ENCODE measurements around the gene UGT1A7.
"Not testable (repeated sequence)": the region's sequence is repeated elsewhere in the genome, so short reads cannot be mapped to it uniquely, and the experiment has no call there.

Gene UGT1A7

GRCh38 chr2:233684640-233685039, 2.9 kb downstream of the UGT1A7 start:
- no peak for DNase-seq

DNA sequence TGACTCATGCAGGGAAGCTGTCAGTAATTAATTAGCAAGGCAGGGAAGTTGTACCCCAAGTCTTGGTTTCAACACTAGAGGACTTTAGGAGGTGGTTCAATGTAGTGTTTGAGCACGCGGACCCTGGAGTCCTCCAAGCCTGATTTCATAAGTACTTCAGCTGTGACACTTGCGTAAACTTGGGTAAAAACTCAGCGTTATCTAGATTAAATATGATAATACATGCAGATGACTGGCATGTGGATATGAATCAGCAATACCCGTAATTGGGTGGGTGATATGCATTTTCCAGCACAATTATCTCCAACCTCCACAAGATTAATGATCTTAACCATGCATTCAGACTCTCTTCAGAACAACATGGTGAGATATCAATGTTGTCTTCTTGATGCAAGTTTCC, 5.2 kb downstream of the UGT1A7 start:
- no peak for DNase-seq

DNA sequence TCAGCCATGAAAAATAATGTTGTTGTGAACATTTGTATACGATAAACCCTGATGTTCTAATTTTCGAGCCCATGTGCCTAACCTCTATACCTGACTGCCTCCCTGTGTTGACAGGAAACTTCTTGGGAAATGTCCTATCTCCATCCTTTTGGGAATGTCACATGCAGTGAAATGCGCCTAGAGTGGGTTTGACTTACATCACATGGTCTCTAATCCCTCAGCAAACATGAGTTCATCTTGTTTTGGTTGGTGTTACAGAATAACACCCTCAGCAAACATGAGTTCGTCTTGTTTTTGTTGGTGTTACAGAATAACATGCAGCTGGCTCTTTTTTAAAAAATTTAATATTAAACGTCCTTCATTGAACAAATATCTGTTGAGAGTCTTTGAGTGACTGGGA, 6.6 kb downstream of the UGT1A7 start:
- DNase-seq = no peak

DNA sequence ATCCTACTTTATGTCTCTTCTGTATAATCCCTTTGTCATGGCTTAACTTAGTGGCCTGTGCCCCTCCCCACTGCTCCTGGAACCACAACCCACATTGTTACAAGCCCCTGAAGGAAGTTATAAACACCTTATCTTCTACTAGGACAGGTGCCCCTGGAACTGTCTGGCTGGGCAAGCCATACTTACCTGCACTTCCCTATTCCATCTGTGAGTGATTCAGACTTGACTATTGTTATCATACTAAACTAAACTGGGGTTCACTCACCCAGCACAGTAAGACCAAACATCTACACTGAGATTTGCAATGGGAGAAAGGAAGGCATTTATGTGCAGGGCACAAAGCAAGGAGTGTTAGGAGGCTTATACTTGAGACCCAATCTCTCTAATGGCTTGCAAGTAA, 7.3 kb downstream of the UGT1A7 start:
- DNase-seq = no peak

DNA sequence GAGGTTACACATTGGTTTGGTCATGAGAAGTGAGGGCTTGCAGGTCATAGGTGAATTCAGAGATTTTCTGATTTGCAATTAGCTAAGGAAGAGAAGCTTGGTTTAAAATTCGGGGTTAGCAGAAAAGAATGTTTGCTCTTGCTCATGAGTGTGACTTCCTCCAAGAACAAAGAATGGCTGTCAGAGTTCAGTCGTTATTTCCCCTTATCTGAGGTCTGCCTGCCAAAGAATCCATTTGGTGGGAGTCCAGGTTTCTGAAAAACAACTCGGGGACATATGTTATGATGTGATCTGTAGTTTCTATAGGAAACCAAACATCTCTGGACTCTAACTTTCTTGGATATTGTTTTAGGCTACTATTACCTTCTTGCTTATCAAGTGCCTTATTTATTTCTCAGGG, 7.8 kb downstream of the UGT1A7 start:
- DNase-seq = no peak

DNA sequence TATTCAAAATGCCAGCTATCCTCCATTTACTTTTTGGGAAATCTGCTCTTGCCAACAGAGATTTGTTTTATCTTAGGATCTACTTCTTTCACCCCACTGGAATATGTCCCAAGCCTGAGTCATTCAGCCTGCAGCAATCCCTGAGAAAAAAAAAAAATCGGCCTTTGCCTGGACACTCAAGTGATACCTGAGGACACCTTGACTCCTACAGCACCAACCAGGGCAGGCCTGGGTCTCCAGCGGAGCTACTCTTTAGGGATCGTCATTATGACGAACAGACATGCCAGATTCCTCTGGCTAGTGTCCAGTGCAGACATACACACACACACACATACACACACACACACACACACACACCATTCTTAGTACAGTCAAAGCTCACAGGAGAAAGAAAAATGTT, 8.7 kb downstream of the UGT1A7 start:
- no peak for DNase-seq

- no peak for DNase-seq
Observed at GRCh38 chr2:233691443-233692433, 10.0 kb downstream of the UGT1A7 start.

GRCh38 chr2:233692648-233693047, 10.9 kb downstream of the UGT1A7 start, which contains the start of gene UGT1A6:
Gene UGT1A6, plus strand, starts transcription at chr2:233692890. Its CDS starts 115 bp downstream, at chr2:233693005.
- no peak for DNase-seq

DNA sequence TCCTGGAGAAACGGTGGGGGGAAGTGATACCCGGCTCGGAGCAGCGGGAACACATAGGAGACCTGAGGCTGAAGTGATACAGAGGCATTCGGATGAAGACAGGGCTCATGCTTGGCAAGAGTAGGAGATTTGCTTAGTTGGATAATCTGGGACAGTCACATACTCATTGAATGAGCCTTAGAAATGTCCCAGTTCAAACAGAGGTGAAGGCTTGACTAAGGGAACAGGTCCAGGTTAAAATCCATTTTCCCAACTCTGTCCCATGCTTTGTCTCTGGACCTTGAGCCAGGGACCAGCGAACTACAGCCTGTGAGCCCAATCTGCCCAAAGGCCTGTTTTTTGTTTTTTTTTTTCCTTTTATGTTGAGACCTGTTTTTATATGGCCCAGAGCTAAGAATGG, 12.3 kb downstream of the UGT1A7 start:
- no peak for DNase-seq

DNA sequence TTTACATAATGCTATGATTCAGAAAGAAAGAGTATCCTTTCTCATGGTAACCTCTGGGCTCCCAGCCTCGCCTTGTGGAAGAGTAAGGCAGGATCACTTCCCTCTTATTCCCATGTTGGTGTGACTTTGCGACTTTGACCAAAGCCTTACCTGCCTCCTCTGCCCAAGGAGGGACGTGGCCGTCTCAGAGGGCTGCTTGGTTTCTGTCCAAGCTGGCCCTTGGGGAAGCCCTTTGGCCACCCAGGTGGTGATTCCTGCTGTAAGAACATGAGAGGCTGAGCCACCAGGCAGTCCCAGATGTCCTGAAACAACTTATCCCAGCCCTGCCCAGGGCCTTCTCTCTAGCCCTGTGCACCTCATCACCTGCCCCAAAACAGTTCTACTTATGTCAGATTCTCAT, 17.0 kb downstream of the UGT1A7 start:
- DNase-seq = no peak

GRCh38 chr2:233699424-233700027, 17.8 kb downstream of the UGT1A7 start:
- no peak for DNase-seq

DNA sequence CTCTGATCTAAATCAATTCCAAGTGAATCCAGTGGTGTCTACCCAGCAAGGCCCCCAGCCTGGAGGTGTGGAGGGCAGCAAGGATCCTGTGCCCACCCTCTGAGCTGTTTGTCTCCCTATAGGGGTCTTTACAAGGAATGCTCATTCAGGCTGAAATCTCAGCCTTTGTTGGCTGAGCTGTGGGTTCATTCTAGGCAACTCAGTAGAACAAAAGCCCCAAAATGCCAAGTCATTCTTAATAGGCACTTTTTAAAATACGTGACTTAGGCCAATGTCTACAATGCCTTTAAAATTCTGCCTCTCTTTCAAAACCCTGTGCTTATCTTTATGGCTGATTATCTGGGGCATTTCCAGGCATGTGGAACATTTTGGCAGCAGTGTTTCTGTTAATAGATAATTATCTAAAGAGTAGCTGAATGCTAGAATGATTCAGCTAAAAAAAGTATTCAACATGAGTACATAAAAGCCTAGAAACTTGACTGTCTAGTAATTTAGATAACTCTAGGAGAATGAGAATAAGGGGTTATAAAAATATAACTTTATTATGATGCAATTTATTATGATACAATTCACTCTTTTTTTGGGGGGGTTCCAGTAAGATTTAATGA, 18.4 kb downstream of the UGT1A7 start:
- DNase-seq = no peak

- not testable (repeated sequence) for DNase-seq
Observed at GRCh38 chr2:233700842-233701241, 19.1 kb downstream of the UGT1A7 start.

DNA sequence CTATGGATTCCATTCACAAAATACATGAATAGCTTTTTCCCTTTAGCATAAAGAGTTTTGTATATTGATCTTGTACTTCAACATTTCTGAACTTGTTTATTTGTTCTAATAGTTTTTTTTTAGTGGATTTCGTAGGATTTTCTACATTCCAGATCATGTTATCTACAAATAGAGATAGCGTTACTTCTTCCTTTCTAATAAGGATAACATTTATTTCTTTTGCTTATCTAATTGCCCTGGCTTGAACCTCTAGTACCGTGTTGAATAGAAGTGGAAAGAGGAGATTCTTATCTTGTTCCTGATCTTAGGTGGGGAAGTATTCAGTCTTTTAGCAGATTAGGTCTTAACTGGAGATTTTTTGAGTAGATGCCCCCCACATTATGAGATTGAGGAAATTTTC, 20.5 kb downstream of the UGT1A7 start:
- DNase-seq = no peak

- no peak for DNase-seq
Observed at GRCh38 chr2:233705911-233706506, 24.3 kb downstream of the UGT1A7 start.

GRCh38 chr2:233706720-233707119, 25.0 kb downstream of the UGT1A7 start:
- DNase-seq = no peak

DNA sequence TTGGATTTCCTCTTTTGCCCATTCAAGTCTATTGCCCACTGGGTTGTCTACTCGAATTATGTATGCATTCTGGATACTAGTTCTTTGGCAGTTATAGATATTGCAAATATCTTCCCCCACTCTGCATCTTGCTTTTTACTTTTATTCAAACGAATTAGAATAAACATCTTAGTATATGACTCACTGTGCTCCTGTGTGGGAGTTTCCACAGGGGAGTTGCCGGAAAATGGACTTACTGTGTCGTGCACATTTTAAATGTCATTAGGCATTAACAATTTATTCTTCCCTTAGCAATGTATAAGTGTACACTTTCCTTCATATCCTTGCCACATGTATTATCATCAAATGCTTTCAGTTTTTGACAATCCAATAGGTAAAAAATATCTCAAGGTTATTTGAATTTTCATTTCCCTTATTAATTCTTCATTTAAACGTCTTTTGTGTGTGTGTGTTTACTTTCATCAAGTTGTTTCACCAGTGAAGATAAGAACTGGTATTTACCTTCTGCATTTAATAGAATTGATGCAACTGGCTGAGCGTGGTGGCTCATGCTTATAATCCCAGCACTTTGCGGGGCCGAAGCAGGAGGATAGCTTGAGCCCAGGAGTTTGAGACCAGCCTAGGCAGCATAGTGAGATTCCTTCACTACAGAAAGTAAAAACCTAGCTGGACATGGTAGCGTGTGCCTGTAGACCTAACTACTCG, 26.4 kb downstream of the UGT1A7 start:
- no peak for DNase-seq

- no peak for DNase-seq
Observed at GRCh38 chr2:233708942-233709341, 27.2 kb downstream of the UGT1A7 start.

- peak in 4 of 5 donors; percentile 25 to 59 (median 30) for DNase-seq
Observed at GRCh38 chr2:233711312-233712008, 29.8 kb downstream of the UGT1A7 start.

DNA sequence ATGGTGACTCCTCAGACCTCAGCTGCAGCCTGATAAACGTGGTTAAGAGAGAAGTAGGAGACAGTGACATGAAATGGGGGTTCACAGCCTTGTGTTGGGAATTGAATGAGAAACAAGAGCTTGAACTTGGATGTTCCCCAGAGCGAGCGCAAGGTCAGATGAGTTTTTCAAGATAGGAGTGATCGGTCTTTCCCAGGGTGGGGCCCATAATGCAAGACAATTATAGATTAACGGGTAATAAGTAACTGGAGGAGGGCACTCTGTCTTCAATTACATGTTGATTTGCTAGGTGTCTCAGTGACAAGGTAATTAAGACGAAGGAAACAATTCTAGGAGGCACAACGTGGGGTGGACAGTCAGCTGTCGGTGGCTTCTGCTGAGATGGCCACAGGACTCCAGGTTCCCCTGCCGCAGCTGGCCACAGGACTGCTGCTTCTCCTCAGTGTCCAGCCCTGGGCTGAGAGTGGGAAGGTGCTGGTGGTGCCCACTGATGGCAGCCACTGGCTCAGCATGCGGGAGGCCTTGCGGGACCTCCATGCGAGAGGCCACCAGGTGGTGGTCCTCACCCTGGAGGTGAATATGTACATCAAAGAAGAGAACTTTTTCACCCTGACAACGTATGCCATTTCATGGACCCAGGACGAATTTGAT, 31.0 kb downstream of the UGT1A7 start, which contains the start of gene UGT1A5:
TSS of gene UGT1A5 (plus strand) at position 297 of the 651 bp plus-strand sequence. CDS start at position 382, 85 bp downstream.
- no peak for DNase-seq

DNA sequence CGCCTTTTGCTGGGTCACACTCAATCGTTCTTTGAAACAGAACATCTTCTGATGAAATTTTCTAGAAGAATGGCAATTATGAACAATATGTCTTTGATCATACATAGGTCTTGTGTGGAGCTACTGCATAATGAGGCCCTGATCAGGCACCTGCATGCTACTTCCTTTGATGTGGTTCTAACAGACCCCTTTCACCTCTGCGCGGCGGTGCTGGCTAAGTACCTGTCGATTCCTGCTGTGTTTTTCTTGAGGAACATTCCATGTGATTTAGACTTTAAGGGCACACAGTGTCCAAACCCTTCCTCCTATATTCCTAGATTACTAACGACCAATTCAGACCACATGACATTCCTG, 31.5 kb downstream of the UGT1A7 start:
- no peak for DNase-seq

Data from T-helper 1 cell (primary cell).